Measurements from ENCODE around the gene UST. TPM values are rescaled to one million over a fixed set of nuclear protein-coding genes. Genes with fewer than 3 reads are reported as not detected.
A peak's percentile ranks its signal among the peaks of the same experiment; 100 is the strongest.
"Not testable (repeated sequence)": the region's sequence is repeated elsewhere in the genome, so short reads cannot be mapped to it uniquely, and the experiment has no call there.

UST gene
- total and polyA plus RNA-seq, 4 donors: 8.4 to 21.5 (median 14.1) TPM

DNA sequence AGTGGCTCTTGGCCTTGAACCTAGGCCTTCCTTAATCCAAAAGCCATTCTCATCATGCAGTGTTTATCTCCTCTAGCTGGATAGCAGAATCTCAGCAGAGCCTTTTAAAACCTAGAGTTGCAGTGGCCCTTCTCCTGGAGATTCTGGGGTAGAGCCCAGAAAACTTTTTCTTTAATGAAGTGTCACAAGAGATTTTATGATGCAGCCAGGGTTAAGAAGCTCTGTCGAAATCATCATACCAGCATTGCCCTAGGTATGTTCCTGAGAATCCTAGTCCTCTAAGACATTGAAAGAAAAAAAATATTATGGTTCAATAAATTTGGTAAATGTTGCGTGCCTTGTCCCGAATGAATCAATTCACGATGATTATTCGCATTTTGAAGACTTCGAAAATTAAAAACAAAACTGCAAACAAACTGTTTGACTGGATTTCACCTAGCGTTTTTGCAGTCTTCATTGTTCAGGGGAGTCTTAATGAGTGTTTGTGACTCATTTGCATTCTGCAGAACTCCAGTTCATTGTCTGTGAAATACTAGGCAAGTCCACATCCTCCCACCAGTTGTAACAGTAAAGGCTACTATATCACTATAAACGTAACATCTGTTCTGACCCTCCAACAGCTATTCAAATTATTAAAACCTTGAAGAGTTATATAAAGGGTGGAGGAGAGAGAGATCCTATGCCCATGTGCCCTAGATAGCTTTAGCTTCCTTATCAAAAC is 198.6 kb downstream of the UST start:
- no peak overlapping the region for H3K4me3 ChIP-seq (ENCODE audit: low read length in 2 of 2)
- no peak overlapping the region for H3K27ac ChIP-seq (ENCODE audit: low read depth in 1 of 2, low read length in 2 of 2)
- H3K4me1 ChIP-seq (ENCODE audit: control insufficient read depth in 1 of 2, insufficient read depth in 2 of 2, low read length in 2 of 2): peaks cover 2 to 3% of the 10 kb centered on the region in 2 donors
- no peak for DNase-seq
- ATAC-seq (ENCODE audit: low FRiP score): no peak
- no peaks in the 10 kb centered on the region for H3K27me3 ChIP-seq (ENCODE audit: control insufficient read depth in 1 of 2, insufficient read depth in 2 of 2, low read length in 1 of 2)
- no peaks in the 10 kb centered on the region for H3K9me3 ChIP-seq (ENCODE audit: control insufficient read depth, low read length)
- intact Hi-C loops (cut with DNase I): loop anchor here (5.0 kb wide), 2 partner anchors 198 to 368 kb away; partner anchors contain the start of gene UST (in 2 of the 2)
- no peaks in the 10 kb centered on the region for H3K36me3 ChIP-seq (ENCODE audit: control insufficient read depth in 1 of 2, insufficient read depth in 2 of 2, low read length in 1 of 2)
- 72 to 83% methylated on average over 8 of the region's 8 CpGs for WGBS, 2 donors

- intact Hi-C loops (cut with DNase I): loop anchor here (2.0 to 5.0 kb wide), 3 partner anchors 201 to 371 kb away; partner anchors contain the start of gene UST (in 2 of the 2)
- no peaks in the 10 kb centered on the region for H3K9me3 ChIP-seq (ENCODE audit: control insufficient read depth, low read length)
- no peak overlapping the region for H3K4me3 ChIP-seq (ENCODE audit: low read length in 2 of 2)
- ATAC-seq (ENCODE audit: low FRiP score) (peak; percentile 94), DNase-seq (peak; percentile 88 to 92)
- WGBS, 2 donors: 19 to 20% methylated on average over 12 of the region's 12 CpGs
- H3K4me1 ChIP-seq (ENCODE audit: control insufficient read depth in 1 of 2, insufficient read depth in 2 of 2, low read length in 2 of 2): peaks cover 0 to 3% of the 10 kb centered on the region in 2 donors
- H3K27me3 ChIP-seq (ENCODE audit: control insufficient read depth in 1 of 2, insufficient read depth in 2 of 2, low read length in 1 of 2): no peaks in the 10 kb centered on the region
- no peak overlapping the region for H3K27ac ChIP-seq (ENCODE audit: low read depth in 1 of 2, low read length in 2 of 2)
- H3K36me3 ChIP-seq (ENCODE audit: control insufficient read depth in 1 of 2, insufficient read depth in 2 of 2, low read length in 1 of 2): no peaks in the 10 kb centered on the region
These were observed 201.0 kb downstream of the UST start for GRCh38 chr6:148947621-148948444.

GRCh38 chr6:148951662-148952061 is 204.8 kb downstream of the UST start:
- Histone ChIP-seq H3K27me3 (ENCODE audit: control insufficient read depth in 1 of 2, insufficient read depth in 2 of 2, low read length in 1 of 2) (no peaks in the 10 kb centered on the region), H3K27ac (ENCODE audit: low read depth in 1 of 2, low read length in 2 of 2) (no peak overlapping the region)
- WGBS, 2 donors: 87 to 90% methylated on average over 6 of the region's 6 CpGs

DNA sequence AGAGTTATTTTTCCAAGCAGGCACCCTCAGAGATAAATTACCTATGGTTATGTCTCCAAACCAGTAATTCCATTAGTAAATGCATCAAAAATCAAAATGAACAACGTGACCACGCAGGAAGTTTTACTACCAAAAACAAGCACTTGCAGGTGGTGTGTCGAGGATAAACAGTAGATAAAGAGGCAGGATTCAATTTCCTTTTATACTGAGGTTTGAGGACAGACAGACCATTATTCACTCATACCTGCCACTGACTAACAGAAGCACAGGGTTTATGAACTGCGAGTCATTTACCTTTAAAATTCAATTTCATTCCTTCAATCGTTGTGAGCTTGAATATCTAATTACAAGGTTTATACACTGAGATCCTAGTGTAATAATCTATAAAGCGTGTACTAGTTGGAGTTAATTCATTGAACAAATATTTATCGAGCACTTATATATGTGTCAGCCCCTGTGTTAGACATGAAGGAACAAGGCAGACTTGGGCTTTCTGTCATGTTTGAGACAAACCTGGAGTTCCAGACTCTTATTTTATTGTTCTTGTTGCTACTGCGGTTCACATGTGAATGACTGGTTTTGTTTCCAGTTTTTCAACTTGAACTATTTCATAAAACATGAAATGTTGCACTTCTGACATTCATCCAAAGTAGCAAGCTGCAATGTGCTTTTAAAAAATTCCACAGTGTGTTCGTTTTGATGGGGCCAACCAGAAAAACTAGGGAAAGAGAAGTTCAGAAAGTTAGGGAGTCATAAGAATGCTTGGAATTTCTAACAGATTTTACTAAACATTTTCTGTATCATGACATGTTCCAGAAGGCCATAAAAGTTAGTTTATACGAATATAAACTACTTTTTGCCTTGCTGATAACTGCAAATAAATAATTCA is 205.6 kb downstream of the UST start:
- ATAC-seq (ENCODE audit: low FRiP score) (no peak), DNase-seq (no peak)
- 45 to 54% methylated on average over 10 of the region's 10 CpGs for whole genome bisulfite sequencing, 2 donors
- Histone ChIP-seq H3K9me3 (ENCODE audit: control insufficient read depth, low read length) (no peaks in the 10 kb centered on the region), H3K4me1 (ENCODE audit: control insufficient read depth in 1 of 2, insufficient read depth in 2 of 2, low read length in 2 of 2) (peaks cover 0 to 3% of the 10 kb centered on the region in 2 donors), H3K36me3 (ENCODE audit: control insufficient read depth in 1 of 2, insufficient read depth in 2 of 2, low read length in 1 of 2) (no peaks in the 10 kb centered on the region), H3K27me3 (ENCODE audit: control insufficient read depth in 1 of 2, insufficient read depth in 2 of 2, low read length in 1 of 2) (no peaks in the 10 kb centered on the region), H3K27ac (ENCODE audit: low read depth in 1 of 2, low read length in 2 of 2) (no peak overlapping the region), H3K4me3 (ENCODE audit: low read length in 2 of 2) (no peak overlapping the region)
- intact Hi-C loops (cut with DNase I): no loop called here

More at GRCh38 chr6:148951662-148952061, 204.8 kb downstream of the UST start:
- no peak overlapping the region for H3K4me3 ChIP-seq (ENCODE audit: low read length in 2 of 2)
- peaks cover 0 to 3% of the 10 kb centered on the region in 2 donors for H3K4me1 ChIP-seq (ENCODE audit: control insufficient read depth in 1 of 2, insufficient read depth in 2 of 2, low read length in 2 of 2)
- no peaks in the 10 kb centered on the region for H3K9me3 ChIP-seq (ENCODE audit: control insufficient read depth, low read length)
- DNase-seq (no peak), ATAC-seq (ENCODE audit: low FRiP score) (no peak)
- intact Hi-C loops (cut with DNase I): no loop called here
- no peaks in the 10 kb centered on the region for H3K36me3 ChIP-seq (ENCODE audit: control insufficient read depth in 1 of 2, insufficient read depth in 2 of 2, low read length in 1 of 2)

DNA sequence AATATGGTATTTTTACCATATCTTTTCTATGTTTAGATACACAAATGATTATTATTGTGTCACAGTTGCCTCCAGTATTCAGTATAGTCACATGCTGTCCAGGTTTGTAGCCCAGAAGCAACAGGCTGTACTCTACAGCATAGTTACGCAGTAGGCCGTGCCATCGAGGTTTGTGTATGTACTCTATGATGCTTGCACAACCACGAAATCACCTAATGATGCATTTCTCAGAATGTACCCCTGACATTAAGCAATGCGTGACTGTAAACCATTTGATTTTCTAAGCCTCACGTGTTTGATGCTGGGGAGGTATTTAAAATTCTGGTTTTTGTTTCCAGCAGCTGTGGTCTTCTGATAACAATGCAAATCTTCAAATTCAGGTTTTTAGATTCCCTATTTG is 207.6 kb downstream of the UST start:
- 94 to 96% methylated on average over 6 of the region's 6 CpGs for WGBS, 2 donors
- no peak for ATAC-seq (ENCODE audit: low FRiP score)
- intact Hi-C loops (cut with DNase I): no loop called here

GRCh38 chr6:148954934-148955333 is 208.1 kb downstream of the UST start:
- H3K9me3 ChIP-seq (ENCODE audit: control insufficient read depth, low read length): no peaks in the 10 kb centered on the region
- DNase-seq: no peak
- H3K27ac ChIP-seq (ENCODE audit: low read depth in 1 of 2, low read length in 2 of 2): no peak overlapping the region
- intact Hi-C loops (cut with DNase I): no loop called here
- ATAC-seq (ENCODE audit: low FRiP score): no peak
- no peaks in the 10 kb centered on the region for H3K27me3 ChIP-seq (ENCODE audit: control insufficient read depth in 1 of 2, insufficient read depth in 2 of 2, low read length in 1 of 2)
- no peak overlapping the region for H3K4me3 ChIP-seq (ENCODE audit: low read length in 2 of 2)
- H3K4me1 ChIP-seq (ENCODE audit: control insufficient read depth in 1 of 2, insufficient read depth in 2 of 2, low read length in 2 of 2): no peaks in the 10 kb centered on the region
- WGBS, 2 donors: 63 to 70% methylated on average over 3 of the region's 3 CpGs
- H3K36me3 ChIP-seq (ENCODE audit: control insufficient read depth in 1 of 2, insufficient read depth in 2 of 2, low read length in 1 of 2): no peaks in the 10 kb centered on the region

More for the DNA sequence above, 207.6 kb downstream of the UST start:
- Histone ChIP-seq H3K27me3 (ENCODE audit: control insufficient read depth in 1 of 2, insufficient read depth in 2 of 2, low read length in 1 of 2) (no peaks in the 10 kb centered on the region), H3K27ac (ENCODE audit: low read depth in 1 of 2, low read length in 2 of 2) (no peak overlapping the region), H3K4me1 (ENCODE audit: control insufficient read depth in 1 of 2, insufficient read depth in 2 of 2, low read length in 2 of 2) (no peaks in the 10 kb centered on the region), H3K4me3 (ENCODE audit: low read length in 2 of 2) (no peak overlapping the region), H3K9me3 (ENCODE audit: control insufficient read depth, low read length) (no peaks in the 10 kb centered on the region), H3K36me3 (ENCODE audit: control insufficient read depth in 1 of 2, insufficient read depth in 2 of 2, low read length in 1 of 2) (no peaks in the 10 kb centered on the region)
- no peak for DNase-seq

DNA sequence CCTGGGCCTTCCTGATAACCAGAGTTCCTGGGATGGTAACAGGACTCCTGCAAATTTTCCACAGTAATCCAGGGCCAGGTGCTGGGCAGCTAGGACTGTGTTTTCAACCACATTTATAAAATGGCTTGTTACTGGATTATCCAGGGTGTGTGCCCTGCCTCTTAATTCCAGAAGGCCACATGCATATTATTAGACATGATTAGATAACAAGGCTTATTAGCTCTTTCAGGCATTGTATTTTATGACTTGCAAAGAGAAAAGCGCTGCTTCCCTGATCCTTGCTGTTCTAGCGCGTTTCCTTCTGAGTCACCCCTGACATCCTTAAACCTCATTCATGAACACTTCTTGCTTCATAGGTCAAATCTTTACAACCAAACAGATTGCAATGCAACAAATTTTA is 208.6 kb downstream of the UST start:
- 95 to 96% methylated on average over 3 of the region's 3 CpGs for WGBS, 2 donors
- intact Hi-C loops (cut with DNase I): no loop called here
- Histone ChIP-seq H3K27ac (ENCODE audit: low read depth in 1 of 2, low read length in 2 of 2) (no peak overlapping the region), H3K9me3 (ENCODE audit: control insufficient read depth, low read length) (no peaks in the 10 kb centered on the region), H3K27me3 (ENCODE audit: control insufficient read depth in 1 of 2, insufficient read depth in 2 of 2, low read length in 1 of 2) (no peaks in the 10 kb centered on the region), H3K4me3 (ENCODE audit: low read length in 2 of 2) (no peak overlapping the region), H3K36me3 (ENCODE audit: control insufficient read depth in 1 of 2, insufficient read depth in 2 of 2, low read length in 1 of 2) (no peaks in the 10 kb centered on the region), H3K4me1 (ENCODE audit: control insufficient read depth in 1 of 2, insufficient read depth in 2 of 2, low read length in 2 of 2) (no peaks in the 10 kb centered on the region)
- no peak for DNase-seq
- ATAC-seq (ENCODE audit: low FRiP score): no peak

DNA sequence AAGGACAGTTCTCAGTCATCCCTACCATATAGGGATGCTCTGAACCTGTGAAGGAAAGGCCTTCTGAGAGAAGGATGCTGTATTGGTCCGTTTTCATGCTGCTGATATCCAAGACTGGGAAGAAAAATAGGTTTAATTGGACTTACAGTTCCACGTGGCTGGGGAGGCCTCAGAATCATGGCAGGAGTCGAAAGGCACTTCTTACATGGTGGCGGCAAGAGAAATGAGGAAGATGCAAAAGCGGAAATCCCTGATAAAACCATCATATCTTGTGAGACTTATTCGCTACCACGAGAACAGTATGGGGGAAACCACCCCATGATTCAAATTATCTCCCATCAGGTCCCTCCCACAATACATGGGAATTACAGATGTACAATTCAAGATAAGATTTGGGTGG is 209.3 kb downstream of the UST start:
- WGBS, 2 donors: 94 to 96% methylated on average over 7 of the region's 7 CpGs
- H3K4me3 ChIP-seq (ENCODE audit: low read length in 2 of 2); H3K27me3 ChIP-seq (ENCODE audit: control insufficient read depth in 1 of 2, insufficient read depth in 2 of 2, low read length in 1 of 2); DNase-seq; H3K9me3 ChIP-seq (ENCODE audit: control insufficient read depth, low read length); H3K36me3 ChIP-seq (ENCODE audit: control insufficient read depth in 1 of 2, insufficient read depth in 2 of 2, low read length in 1 of 2); H3K4me1 ChIP-seq (ENCODE audit: control insufficient read depth in 1 of 2, insufficient read depth in 2 of 2, low read length in 2 of 2); H3K27ac ChIP-seq (ENCODE audit: low read depth in 1 of 2, low read length in 2 of 2); intact Hi-C loops (cut with DNase I); ATAC-seq (ENCODE audit: low FRiP score): not testable (repeated sequence)

Measured in aorta (tissue), 5 donors.